HEK293T (cell line): ENCODE results near the gene MKLN1.

ENCODE experiments used
- BHLHE40 ChIP-seq: fragments of 450-650 bp; IDR thresholded peaks from 2 replicates; pipeline ENCODE4 v1.6.1; 2016; ENCODE audit warnings: mild to moderate bottlenecking, moderate library complexity, borderline replicate concordance
- FOXK2 ChIP-seq: fragments of 450-650 bp; IDR thresholded peaks from 2 replicates; pipeline ENCODE4 v1.6.1; 2016; ENCODE audit warnings: mild to moderate bottlenecking
- FOXM1 ChIP-seq: fragments of 450-650 bp; IDR thresholded peaks from 2 replicates; pipeline ENCODE4 v1.6.1; 2017; ENCODE audit warnings: mild to moderate bottlenecking, borderline replicate concordance
- HDGF ChIP-seq: fragments of 450-650 bp; IDR thresholded peaks from 2 replicates; pipeline ENCODE4 v1.6.1; 2017; ENCODE audit warnings: antibody characterized with exemption, borderline replicate concordance
- NFRKB ChIP-seq: fragments of 450-650 bp; IDR thresholded peaks from 2 replicates; pipeline ENCODE4 v1.6.1; 2016; ENCODE audit warnings: mild to moderate bottlenecking, moderate library complexity
- SP1 ChIP-seq: fragments of 450-650 bp; IDR thresholded peaks from 2 replicates; pipeline ENCODE4 v1.6.1; 2017
- SUZ12 ChIP-seq: fragments of 450-650 bp; IDR thresholded peaks from 2 replicates; pipeline ENCODE4 v1.6.1; 2016; ENCODE audit warnings: mild to moderate bottlenecking
- TARDBP ChIP-seq: fragments of 450-650 bp; IDR thresholded peaks from 2 replicates; pipeline ENCODE4 v1.6.1; 2016
- ZNF384 ChIP-seq: fragments of 450-650 bp; IDR thresholded peaks from 2 replicates; pipeline ENCODE4 v1.6.1; 2016

DNA sequence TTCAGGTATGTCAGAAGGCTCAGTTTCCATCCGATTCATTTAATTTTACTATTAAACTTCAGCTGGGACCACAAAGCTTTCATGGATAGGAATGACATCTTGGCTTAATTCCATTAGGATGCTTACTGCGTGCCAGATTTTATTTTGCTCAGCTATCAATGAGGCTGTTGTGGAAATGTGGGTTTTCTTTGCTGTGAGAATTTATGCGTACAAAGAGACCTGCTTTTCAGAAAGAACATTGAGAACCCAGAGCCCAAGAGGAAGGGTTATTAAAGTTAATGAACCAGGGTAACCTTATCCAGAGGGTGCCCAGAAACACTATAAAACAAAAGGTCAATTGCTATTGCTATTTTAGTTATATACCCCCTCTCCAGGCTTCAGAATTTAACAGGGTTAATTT lies 98.3 kb downstream of the MKLN1 start:
- TF ChIP-seq ZNF384 (no peak), BHLHE40 (no peak), SUZ12 (no peak), NFRKB (no peak), TARDBP (no peak), FOXK2 (no peak), HDGF (no peak), FOXM1 (no peak), SP1 (no peak)
